ENCODE measurements around the gene SLC18B1. TPM values are rescaled to one million over a fixed set of nuclear protein-coding genes. Genes with fewer than 3 reads are reported as not detected.

Gene SLC18B1
- total RNA-seq, 1 donor = 6.9 TPM

GRCh38 chr6:132746048-132746447 is 52.4 kb downstream of the SLC18B1 start:
- no peak overlapping the region for H3K27ac ChIP-seq (ENCODE audit: low read depth, low read length)
- no peak for TF ChIP-seq CTCF (IDR thresholded peaks at IDR 0.05; ENCODE audit: extremely low read depth, low read depth, low read length)
- H3K36me3 ChIP-seq (ENCODE audit: insufficient read depth, low read length) = no peaks in the 10 kb centered on the region
- no peaks in the 10 kb centered on the region for H3K79me2 ChIP-seq (ENCODE audit: insufficient read depth, low read length)
- H3K4me2 ChIP-seq (ENCODE audit: insufficient read depth, low read length) = no peak overlapping the region
- H4K20me1 ChIP-seq (ENCODE audit: insufficient read depth, low read length) = no peaks in the 10 kb centered on the region
- no peaks in the 10 kb centered on the region for H3K27me3 ChIP-seq (ENCODE audit: insufficient read depth, low read length)
- no peak overlapping the region for H2AFZ ChIP-seq (ENCODE audit: low read length)
- H3K9me3 ChIP-seq (ENCODE audit: low read depth, low read length) = no peaks in the 10 kb centered on the region
- DNase-seq (ENCODE audit: insufficient read length, low spot score, missing footprints) = no peak
- no peaks in the 10 kb centered on the region for H3K4me1 ChIP-seq (ENCODE audit: insufficient read depth, low read length)
- H3K4me3 ChIP-seq (ENCODE audit: insufficient read depth, low read length) = no peak overlapping the region

DNA sequence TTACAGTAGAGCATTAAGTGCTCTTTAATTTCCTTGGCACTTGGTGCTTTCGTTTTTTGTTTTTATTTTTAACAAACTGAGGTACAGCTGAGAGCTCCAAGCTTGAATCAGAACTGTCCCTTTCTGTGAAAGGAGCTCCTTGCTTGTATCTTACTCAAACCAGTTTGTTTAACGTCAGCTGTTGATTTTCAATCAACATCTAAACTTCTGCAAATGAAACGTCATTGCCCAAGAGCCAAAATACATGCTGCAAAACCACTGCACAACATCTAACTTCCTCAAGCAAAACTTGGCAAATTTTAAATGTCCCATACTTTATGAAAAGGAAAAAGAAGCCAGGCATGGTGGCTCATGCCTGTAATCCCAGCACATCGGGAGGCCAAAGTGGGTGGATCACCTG is 55.9 kb downstream of the SLC18B1 start:
- Histone ChIP-seq H2AFZ (ENCODE audit: low read length) (no peak overlapping the region), H4K20me1 (ENCODE audit: insufficient read depth, low read length) (no peaks in the 10 kb centered on the region), H3K4me3 (ENCODE audit: insufficient read depth, low read length) (no peak overlapping the region), H3K36me3 (ENCODE audit: insufficient read depth, low read length) (no peaks in the 10 kb centered on the region), H3K27ac (ENCODE audit: low read depth, low read length) (no peak overlapping the region), H3K4me1 (ENCODE audit: insufficient read depth, low read length) (no peaks in the 10 kb centered on the region), H3K79me2 (ENCODE audit: insufficient read depth, low read length) (no peaks in the 10 kb centered on the region), H3K4me2 (ENCODE audit: insufficient read depth, low read length) (no peak overlapping the region), H3K9me3 (ENCODE audit: low read depth, low read length) (no peaks in the 10 kb centered on the region), H3K27me3 (ENCODE audit: insufficient read depth, low read length) (peaks cover 3% of the 10 kb centered on the region)
- no peak for DNase-seq (ENCODE audit: insufficient read length, low spot score, missing footprints)
- TF ChIP-seq CTCF (IDR thresholded peaks at IDR 0.05; ENCODE audit: extremely low read depth, low read depth, low read length) = no peak

DNA sequence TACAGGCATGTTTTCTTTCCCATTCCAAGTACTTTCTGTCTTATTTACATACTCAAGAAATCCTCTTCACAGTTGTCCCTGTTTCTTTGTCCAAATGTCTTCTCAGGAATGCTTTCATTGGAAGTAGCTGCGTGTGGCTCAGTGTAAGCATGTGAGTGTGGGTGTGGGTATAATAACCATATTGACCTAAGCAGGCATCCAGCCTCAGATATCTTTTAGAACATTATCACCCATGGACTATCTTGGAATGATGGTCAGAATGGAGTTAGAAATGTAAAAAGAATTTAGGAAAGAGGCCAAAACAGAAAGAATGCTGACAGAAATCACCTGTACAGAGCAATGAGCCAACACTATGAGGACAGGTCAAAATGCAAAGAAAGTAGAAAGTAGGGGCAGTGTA is 57.2 kb downstream of the SLC18B1 start:
- Histone ChIP-seq H3K79me2 (ENCODE audit: insufficient read depth, low read length) (no peaks in the 10 kb centered on the region), H4K20me1 (ENCODE audit: insufficient read depth, low read length) (no peaks in the 10 kb centered on the region), H3K4me3 (ENCODE audit: insufficient read depth, low read length) (no peak overlapping the region), H3K27ac (ENCODE audit: low read depth, low read length) (no peak overlapping the region), H2AFZ (ENCODE audit: low read length) (no peak overlapping the region), H3K27me3 (ENCODE audit: insufficient read depth, low read length) (peaks cover 3% of the 10 kb centered on the region), H3K4me2 (ENCODE audit: insufficient read depth, low read length) (no peak overlapping the region), H3K4me1 (ENCODE audit: insufficient read depth, low read length) (no peaks in the 10 kb centered on the region), H3K36me3 (ENCODE audit: insufficient read depth, low read length) (no peaks in the 10 kb centered on the region), H3K9me3 (ENCODE audit: low read depth, low read length) (no peaks in the 10 kb centered on the region)
- no peak for TF ChIP-seq CTCF (IDR thresholded peaks at IDR 0.05; ENCODE audit: extremely low read depth, low read depth, low read length)
- no peak for DNase-seq (ENCODE audit: insufficient read length, low spot score, missing footprints)

GRCh38 chr6:132736239-132736638 is 62.2 kb downstream of the SLC18B1 start:
- no peak overlapping the region for H3K4me2 ChIP-seq (ENCODE audit: insufficient read depth, low read length)
- H4K20me1 ChIP-seq (ENCODE audit: insufficient read depth, low read length) = no peaks in the 10 kb centered on the region
- no peak overlapping the region for H2AFZ ChIP-seq (ENCODE audit: low read length)
- H3K4me1 ChIP-seq (ENCODE audit: insufficient read depth, low read length) = no peaks in the 10 kb centered on the region
- no peak for DNase-seq (ENCODE audit: insufficient read length, low spot score, missing footprints)
- H3K9me3 ChIP-seq (ENCODE audit: low read depth, low read length) = no peaks in the 10 kb centered on the region
- H3K27me3 ChIP-seq (ENCODE audit: insufficient read depth, low read length) = peaks cover 22% of the 10 kb centered on the region
- no peak overlapping the region for H3K27ac ChIP-seq (ENCODE audit: low read depth, low read length)
- H3K79me2 ChIP-seq (ENCODE audit: insufficient read depth, low read length) = no peaks in the 10 kb centered on the region
- H3K36me3 ChIP-seq (ENCODE audit: insufficient read depth, low read length) = no peaks in the 10 kb centered on the region
- H3K4me3 ChIP-seq (ENCODE audit: insufficient read depth, low read length) = no peak overlapping the region
- no peak for TF ChIP-seq CTCF (IDR thresholded peaks at IDR 0.05; ENCODE audit: extremely low read depth, low read depth, low read length)

Measured in osteoblast (primary cell).